Fibroblast of pulmonary artery (primary cell): Measurements from ENCODE around the gene ACP5.
"Not testable (repeated sequence)": the region's sequence is repeated elsewhere in the genome, so short reads cannot be mapped to it uniquely, and the experiment has no call there.

Source experiments
- DNase-seq: peaks from one replicate; pipeline ENCODE4 v3.0.0-alpha.2; 2010; ENCODE audit warnings: low read depth
- H3K4me3 ChIP-seq: replicated peaks from 2 replicates; pipeline ENCODE4 v1.5.1; 2011; ENCODE audit warnings: low read depth, mild to moderate bottlenecking, control low read depth, low read length, moderate library complexity
- CTCF ChIP-seq: IDR thresholded peaks from 2 replicates; pipeline ENCODE4 v1.5.1; 2011; ENCODE audit warnings: mild to moderate bottlenecking, control low read depth, low read length, inconsistent platforms; ENCODE audit errors: missing control alignments

Gene ACP5

GRCh38 chr19:11577451-11578257, at the start of gene ACP5:
TSS of gene ACP5 (minus strand) at chr19:11577645. CDS start at chr19:11577317, 328 bp downstream.
- DNase-seq, result no peak
- no peak for TF ChIP-seq CTCF
- H3K4me3 ChIP-seq, result no peak within 1 kb of the TSS

DNA sequence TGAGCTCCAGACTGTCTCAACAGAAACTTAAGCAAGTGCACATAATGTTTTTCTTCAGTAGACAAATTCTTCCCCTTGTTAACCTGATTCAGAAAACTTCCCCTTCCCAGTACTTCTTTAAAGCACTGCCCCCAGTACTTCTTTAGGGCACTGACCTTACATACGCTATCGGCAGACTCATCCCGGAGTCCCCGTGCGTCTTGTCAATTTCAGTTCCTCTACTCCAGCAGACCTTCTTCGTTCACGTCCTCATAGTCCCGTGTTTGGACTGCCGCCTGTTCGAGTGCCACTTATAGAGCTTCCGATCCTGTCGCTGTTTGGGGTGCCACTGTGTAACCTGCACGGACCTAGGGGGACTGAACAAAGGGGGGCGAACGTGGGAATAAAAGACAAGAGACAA, 48.8 kb upstream of the ACP5 start:
- TF ChIP-seq CTCF, result no peak

DNA sequence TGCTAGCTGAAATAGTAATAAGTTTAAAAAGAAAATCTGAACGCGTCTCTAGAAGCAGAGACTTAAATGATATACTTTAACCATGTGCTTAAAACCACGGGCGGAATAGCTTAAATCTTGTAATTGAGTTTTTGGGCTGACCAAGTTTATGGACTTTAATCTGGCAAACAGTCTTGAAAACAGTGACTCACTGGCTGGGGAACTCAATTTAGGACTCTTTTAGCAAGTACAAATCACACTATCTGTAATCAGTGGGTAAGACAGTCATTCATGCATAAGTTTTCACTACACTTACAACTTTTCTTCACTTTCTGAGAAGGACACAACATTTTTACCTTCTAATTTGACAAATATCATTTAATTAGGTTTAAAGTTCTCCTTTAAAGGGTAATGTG, 46.6 kb upstream of the ACP5 start:
- TF ChIP-seq CTCF, result no peak
- H3K4me3 ChIP-seq, result no peak overlapping the region
- peak; percentile 37 for DNase-seq

More for the DNA sequence above, 48.8 kb upstream of the ACP5 start:
- DNase-seq, result no peak
- H3K4me3 ChIP-seq, result no peak overlapping the region

DNA sequence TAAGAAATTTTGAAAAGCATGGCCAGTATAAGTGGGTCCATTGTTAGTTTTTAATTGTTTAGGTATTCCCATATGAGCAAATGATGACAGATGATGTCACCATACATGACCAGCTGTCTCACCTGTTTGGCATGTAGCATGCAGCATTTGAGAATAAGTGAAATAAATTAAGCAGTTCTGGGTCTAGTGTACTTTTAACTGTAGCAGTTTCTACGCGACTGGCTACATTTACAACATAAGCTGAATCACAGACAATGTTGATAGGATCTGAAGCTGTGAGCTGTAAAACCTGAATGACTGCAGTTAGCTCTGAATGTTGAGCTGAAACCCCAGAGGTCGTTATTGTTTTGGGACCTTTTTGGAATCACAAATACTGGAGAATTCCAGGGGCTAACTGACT, 45.0 kb upstream of the ACP5 start:
- H3K4me3 ChIP-seq, DNase-seq: not testable (repeated sequence)

GRCh38 chr19:11620553-11620952, 43.1 kb upstream of the ACP5 start:
- H3K4me3 ChIP-seq, result no peak overlapping the region
- TF ChIP-seq CTCF, result no peak
- DNase-seq, result no peak

GRCh38 chr19:11617180-11618062, 40.0 kb upstream of the ACP5 start:
- no peak overlapping the region for H3K4me3 ChIP-seq
- no peak for TF ChIP-seq CTCF
- DNase-seq, result no peak

- no peak overlapping the region for H3K4me3 ChIP-seq
- DNase-seq, result no peak
- TF ChIP-seq CTCF, result no peak
Measured at GRCh38 chr19:11612816-11613511, 35.5 kb upstream of the ACP5 start.
